Sigmoid colon (tissue), 7 donors: ENCODE measurements around the gene TPK1. TPM values are rescaled to one million over a fixed set of nuclear protein-coding genes. Genes with fewer than 3 reads are reported as not detected.

Experiments used
- DNase-seq: peaks from one replicate; pipeline ENCODE4 v3.0.0-alpha.2; 2019
- H3K27ac ChIP-seq, 4 donors: fragments of 200-600 bp; sonication (generic); one replicate each; pipeline ENCODE4 v1.5.1; 2016 to 2019; ENCODE audit warnings: mild to moderate bottlenecking in 1 of 4
- H3K27me3 ChIP-seq, 3 donors: fragments of 200-600 bp; sonication (generic); one replicate each; pipeline ENCODE4 v1.5.1; 2019; ENCODE audit warnings: mild to moderate bottlenecking in 1 of 3
- H3K36me3 ChIP-seq, 4 donors: fragments of 200-600 bp; sonication (generic); one replicate each; pipeline ENCODE4 v1.5.1; 2016 to 2019
- H3K4me1 ChIP-seq, 4 donors: fragments of 200-600 bp; sonication (generic); one replicate each; pipeline ENCODE4 v1.5.1; 2017 to 2019
- H3K4me3 ChIP-seq, 4 donors: fragments of 200-600 bp; sonication (generic); one replicate each; pipeline ENCODE4 v1.5.1; 2017 to 2019; ENCODE audit warnings: mild to moderate bottlenecking in 2 of 4, moderate library complexity in 1 of 4
- H3K9me3 ChIP-seq, 4 donors: fragments of 200-600 bp in 3 of 4; sonication (generic) in 3 of 4; one replicate each; pipeline versions ENCODE4 v1.5.1 to v1.6.1; 2013 to 2019
- EP300 ChIP-seq, 4 donors: sonication (generic); formaldehyde crosslinking; IDR thresholded peaks; one replicate each; pipeline ENCODE4 v1.6.1; 2017; ENCODE audit warnings: antibody characterized with exemption in 4 of 4
- POLR2A ChIP-seq, 2 donors: fragments of 450-650 bp; IDR thresholded peaks; one replicate each; pipeline ENCODE4 v1.6.1; 2016; ENCODE audit warnings: antibody characterized with exemption in 2 of 2, mild to moderate bottlenecking in 2 of 2, moderate library complexity in 2 of 2
- POLR2AphosphoS5 ChIP-seq, 4 donors: sonication (generic); formaldehyde crosslinking; IDR thresholded peaks; one replicate each; pipeline ENCODE4 v1.6.1; 2017; ENCODE audit warnings: antibody characterized with exemption in 4 of 4
- WGBS, 2 donors: extraction: QIAGEN DNeasy Blood & Tissue Kit; methylation state at CpG; one replicate each; pipeline ENCODE4 v1.1.7; 2013; 5-methylcytosine and 5-hydroxymethylcytosine counted together
- intact Hi-C: fragments of 100-400 bp; cut with DNase I; formaldehyde crosslinking; loops from one replicate; pipeline ENCODE4 v1.15.1; 2023
- polyA plus RNA-seq, 3 donors: library from polyadenylated mRNA; stranded (reverse); fragments of 200-250 nt; gene quantifications; one replicate each; pipeline ENCODE4 v1.2.3, GENCODE V29; 2013
- total RNA-seq, 4 donors: library from RNA; depleted of rRNA; stranded (reverse); fragments of >200 nt; gene quantifications; one replicate each; pipeline ENCODE4 v1.1.0, GENCODE V29; 2016
- TF ChIP-seq, protein P1 (sequence below), 4 experiments: fragments of 450-650 bp in 3 of 4; fragments of 200-600 bp in 1 of 4; IDR thresholded peaks; one replicate each; pipeline ENCODE4 v1.5.1; 2016 to 2019; ENCODE audit warnings: antibody characterized with exemption in 4 of 4, mild to moderate bottlenecking in 3 of 4, moderate library complexity in 2 of 4
- donor health status: healthy with polysubstance abuse.
- donor health status: Bipolar disorder and iron deficiency.
- donor health status: healthy.

Gene TPK1
- total and polyA plus RNA-seq, 7 donors, result 4.1 to 14.3 (median 7.2) TPM

DNA sequence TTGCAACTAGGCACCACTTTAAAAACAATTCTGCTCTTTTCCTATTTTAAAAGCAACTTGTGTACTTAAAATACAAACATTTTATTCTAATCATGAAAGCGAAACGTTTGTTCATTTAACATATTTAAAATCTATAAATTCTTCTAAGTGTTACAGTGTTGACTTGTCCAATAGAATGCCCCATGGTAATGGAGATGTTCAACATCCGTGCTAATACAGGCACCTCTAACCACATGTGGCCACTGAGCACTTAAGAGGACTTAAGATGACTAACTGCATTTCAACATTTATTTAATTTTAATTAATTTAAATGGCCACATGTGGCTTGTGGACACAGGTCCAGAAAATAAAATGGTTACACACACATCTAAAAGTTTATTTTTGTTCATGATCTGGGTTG is 115.1 kb downstream of the TPK1 start:
- Histone ChIP-seq H3K4me3 (no peak overlapping the region), H3K27ac (no peak overlapping the region), H3K4me1 (peaks cover 0 to 22% (median 13%) of the 10 kb centered on the region in 4 donors), H3K27me3 (no peaks in the 10 kb centered on the region), H3K9me3 (no peaks in the 10 kb centered on the region), H3K36me3 (no peaks in the 10 kb centered on the region)
- TF ChIP-seq POLR2A (IDR thresholded peaks at IDR 0.05), result no peak
- TF ChIP-seq, protein P1, sequence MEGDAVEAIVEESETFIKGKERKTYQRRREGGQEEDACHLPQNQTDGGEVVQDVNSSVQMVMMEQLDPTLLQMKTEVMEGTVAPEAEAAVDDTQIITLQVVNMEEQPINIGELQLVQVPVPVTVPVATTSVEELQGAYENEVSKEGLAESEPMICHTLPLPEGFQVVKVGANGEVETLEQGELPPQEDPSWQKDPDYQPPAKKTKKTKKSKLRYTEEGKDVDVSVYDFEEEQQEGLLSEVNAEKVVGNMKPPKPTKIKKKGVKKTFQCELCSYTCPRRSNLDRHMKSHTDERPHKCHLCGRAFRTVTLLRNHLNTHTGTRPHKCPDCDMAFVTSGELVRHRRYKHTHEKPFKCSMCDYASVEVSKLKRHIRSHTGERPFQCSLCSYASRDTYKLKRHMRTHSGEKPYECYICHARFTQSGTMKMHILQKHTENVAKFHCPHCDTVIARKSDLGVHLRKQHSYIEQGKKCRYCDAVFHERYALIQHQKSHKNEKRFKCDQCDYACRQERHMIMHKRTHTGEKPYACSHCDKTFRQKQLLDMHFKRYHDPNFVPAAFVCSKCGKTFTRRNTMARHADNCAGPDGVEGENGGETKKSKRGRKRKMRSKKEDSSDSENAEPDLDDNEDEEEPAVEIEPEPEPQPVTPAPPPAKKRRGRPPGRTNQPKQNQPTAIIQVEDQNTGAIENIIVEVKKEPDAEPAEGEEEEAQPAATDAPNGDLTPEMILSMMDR (IDR thresholded peaks at IDR 0.05), result no peak
- no peak for TF ChIP-seq EP300 (IDR thresholded peaks at IDR 0.05)
- TF ChIP-seq POLR2AphosphoS5 (IDR thresholded peaks at IDR 0.05), result no peak
- intact Hi-C loops, result no loop called here
- 87 to 89% methylated on average over 3 of the region's 3 CpGs for WGBS, 2 donors
- no peak for DNase-seq

DNA sequence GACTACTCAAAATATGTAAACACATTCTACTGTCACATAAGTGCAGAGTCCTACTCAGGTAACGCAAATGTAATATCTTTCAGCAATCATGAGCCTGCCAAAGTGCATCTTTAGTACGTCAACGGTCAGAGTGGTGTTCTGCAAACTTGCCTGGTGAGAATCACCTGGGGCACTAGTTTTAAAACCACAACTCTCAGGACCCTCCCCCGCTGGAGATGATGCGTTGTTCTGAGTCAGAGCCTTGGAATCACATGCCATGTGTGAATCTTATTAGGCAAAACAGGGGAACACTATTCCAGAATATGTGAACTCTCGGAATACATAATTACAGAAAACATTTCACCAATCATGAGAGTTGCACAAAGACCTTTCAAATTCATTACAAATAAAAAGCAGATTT is 115.7 kb downstream of the TPK1 start:
- Histone ChIP-seq H3K36me3 (no peaks in the 10 kb centered on the region), H3K4me3 (no peak overlapping the region), H3K9me3 (no peaks in the 10 kb centered on the region), H3K27ac (no peak overlapping the region), H3K27me3 (no peaks in the 10 kb centered on the region), H3K4me1 (peaks cover 0 to 22% (median 13%) of the 10 kb centered on the region in 4 donors)
- DNase-seq, result no peak
- intact Hi-C loops, result no loop called here
- TF ChIP-seq EP300 (IDR thresholded peaks at IDR 0.05) (no peak), POLR2A (IDR thresholded peaks at IDR 0.05) (no peak), POLR2AphosphoS5 (IDR thresholded peaks at IDR 0.05) (no peak)
- TF ChIP-seq, protein P1 (IDR thresholded peaks at IDR 0.05), result no peak
- 91 to 92% methylated on average over 6 of the region's 6 CpGs for WGBS, 2 donors

- intact Hi-C loops, result no loop called here
- Histone ChIP-seq H3K27me3 (no peaks in the 10 kb centered on the region), H3K27ac (peak overlapping the region in 2 of 4 donors; percentile 31 to 39), H3K9me3 (no peaks in the 10 kb centered on the region), H3K36me3 (no peaks in the 10 kb centered on the region), H3K4me1 (peaks cover 0 to 22% (median 13%) of the 10 kb centered on the region in 4 donors), H3K4me3 (no peak overlapping the region)
- WGBS, 2 donors, result 92 to 94% methylated on average over 1 of the region's 1 CpG
- TF ChIP-seq POLR2A (IDR thresholded peaks at IDR 0.05), result no peak
- TF ChIP-seq EP300 (IDR thresholded peaks at IDR 0.05), result no peak
- TF ChIP-seq POLR2AphosphoS5 (IDR thresholded peaks at IDR 0.05), result no peak
- no peak for DNase-seq
Observed at GRCh38 chr7:144717720-144718119, 118.1 kb downstream of the TPK1 start.

DNA sequence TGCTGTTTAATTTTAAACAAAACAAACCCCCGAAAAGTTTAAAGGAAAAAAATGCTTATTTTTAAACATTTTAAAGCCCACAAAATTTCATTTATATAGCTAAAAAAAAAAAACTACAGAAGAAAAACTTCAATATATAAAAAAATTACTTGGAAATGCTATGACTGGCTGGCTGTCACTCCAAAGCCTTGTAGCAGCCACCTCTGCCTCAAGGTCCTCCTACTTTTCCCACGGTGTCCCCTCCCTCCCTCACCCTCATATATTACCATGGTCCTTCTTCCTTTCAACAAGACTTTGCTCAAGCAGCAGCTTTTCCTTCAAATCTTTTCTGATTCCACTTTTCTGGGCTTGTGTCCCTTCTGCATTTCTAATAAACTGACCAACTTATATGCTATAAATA is 122.0 kb downstream of the TPK1 start:
- no peak overlapping the region for H3K4me3 ChIP-seq
- no peaks in the 10 kb centered on the region for H3K27me3 ChIP-seq
- 13 to 44% methylated on average over 2 of the region's 2 CpGs for WGBS, 2 donors
- H3K36me3 ChIP-seq, result no peaks in the 10 kb centered on the region
- TF ChIP-seq EP300 (IDR thresholded peaks at IDR 0.05), result no peak
- TF ChIP-seq, protein P1 (IDR thresholded peaks at IDR 0.05), result no peak
- no peak for TF ChIP-seq POLR2A (IDR thresholded peaks at IDR 0.05)
- TF ChIP-seq POLR2AphosphoS5 (IDR thresholded peaks at IDR 0.05), result no peak
- intact Hi-C loops, result no loop called here
- no peaks in the 10 kb centered on the region for H3K9me3 ChIP-seq
- no peak overlapping the region for H3K27ac ChIP-seq
- H3K4me1 ChIP-seq, result peaks cover 0 to 16% (median 13%) of the 10 kb centered on the region in 4 donors
- DNase-seq, result no peak

- no peak for TF ChIP-seq POLR2A (IDR thresholded peaks at IDR 0.05)
- no peak for TF ChIP-seq EP300 (IDR thresholded peaks at IDR 0.05)
- TF ChIP-seq POLR2AphosphoS5 (IDR thresholded peaks at IDR 0.05), result no peak
- Histone ChIP-seq H3K9me3 (no peaks in the 10 kb centered on the region), H3K27ac (no peak overlapping the region), H3K4me3 (no peak overlapping the region), H3K4me1 (no peaks in the 10 kb centered on the region), H3K27me3 (no peaks in the 10 kb centered on the region), H3K36me3 (no peaks in the 10 kb centered on the region)
- WGBS, 2 donors, result 92 to 94% methylated on average over 4 of the region's 4 CpGs
- intact Hi-C loops, result no loop called here
- no peak for DNase-seq
Observed at GRCh38 chr7:144710791-144711190, 125.1 kb downstream of the TPK1 start.

- Histone ChIP-seq H3K27me3 (no peaks in the 10 kb centered on the region), H3K4me3 (no peak overlapping the region), H3K27ac (no peak overlapping the region), H3K9me3 (no peaks in the 10 kb centered on the region), H3K36me3 (no peaks in the 10 kb centered on the region), H3K4me1 (no peaks in the 10 kb centered on the region)
- 86 to 89% methylated on average over 1 of the region's 1 CpG for WGBS, 2 donors
- DNase-seq, result no peak
- TF ChIP-seq EP300 (IDR thresholded peaks at IDR 0.05) (no peak), POLR2AphosphoS5 (IDR thresholded peaks at IDR 0.05) (no peak), POLR2A (IDR thresholded peaks at IDR 0.05) (no peak)
- TF ChIP-seq, protein P1 (IDR thresholded peaks at IDR 0.05), result no peak
- intact Hi-C loops, result no loop called here
Observed at GRCh38 chr7:144709066-144709465, 126.8 kb downstream of the TPK1 start.
